Measurements from ENCODE around the gene SYCP2L.
"Not testable (repeated sequence)": the region's sequence is repeated elsewhere in the genome, so short reads cannot be mapped to it uniquely, and the experiment has no call there.

SYCP2L gene

DNA sequence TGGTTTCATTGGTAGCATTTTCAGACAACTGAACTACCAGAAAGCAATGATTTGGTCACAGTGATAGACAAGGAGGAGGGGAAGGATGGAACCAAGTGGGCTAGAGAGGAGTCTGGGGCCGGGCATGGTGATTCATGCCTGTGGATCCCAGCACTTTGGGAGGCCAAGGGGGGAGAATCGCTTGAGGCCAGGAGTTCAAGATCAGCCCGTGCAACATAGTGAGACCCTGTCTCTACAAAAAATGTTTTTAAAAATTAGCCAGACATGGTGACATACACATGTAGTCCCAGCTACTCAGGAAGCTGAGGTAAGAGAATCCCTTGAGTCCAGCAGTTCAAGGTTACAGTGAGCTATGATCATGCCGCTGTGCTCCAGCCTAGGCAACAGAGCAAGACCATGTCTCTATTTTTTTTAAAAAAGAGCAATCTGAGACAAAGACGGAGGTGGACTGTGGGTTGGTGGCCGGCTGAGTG lies 70.6 kb downstream of the SYCP2L start:
- DNase-seq (ENCODE audit: low spot score) = no peak

DNA sequence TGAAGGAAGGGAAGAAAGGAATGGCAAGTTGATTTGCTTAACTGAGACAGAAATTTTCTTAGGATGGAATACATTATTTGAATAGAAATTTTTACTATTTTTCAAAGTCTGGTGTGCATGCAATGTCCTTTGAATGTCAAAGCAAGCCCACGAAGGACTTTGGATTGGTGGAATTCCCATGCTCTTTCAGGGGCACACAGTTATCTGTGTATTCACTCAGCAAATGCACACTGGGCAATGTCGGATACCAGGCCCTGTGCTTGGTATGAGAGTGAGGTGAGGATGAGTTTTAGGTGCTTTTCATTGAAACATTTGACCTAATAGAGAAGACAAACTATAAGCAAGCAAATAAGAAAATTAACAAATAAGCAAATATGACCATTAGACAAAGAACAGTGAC lies 73.3 kb downstream of the SYCP2L start:
- no peak for DNase-seq (ENCODE audit: low spot score)

DNA sequence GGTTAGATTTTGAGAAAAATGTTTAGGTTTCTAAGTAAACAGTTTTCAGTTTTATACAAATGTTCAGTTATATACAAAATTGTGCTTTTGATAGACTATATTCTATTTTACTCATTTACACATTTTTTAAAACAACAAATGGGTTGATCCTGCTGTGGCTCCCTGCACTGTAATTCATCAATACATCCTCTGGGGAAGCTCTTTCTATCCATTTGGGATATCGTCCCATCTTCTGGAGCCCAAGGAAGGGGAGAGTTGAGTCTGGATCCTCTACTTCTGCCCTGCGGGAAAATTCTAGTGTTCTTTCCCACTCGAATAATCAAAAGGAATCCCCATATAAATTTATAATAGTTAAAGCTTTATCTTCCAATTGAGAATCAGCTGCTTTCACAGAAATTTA lies 75.0 kb downstream of the SYCP2L start:
- no peak for DNase-seq (ENCODE audit: low spot score)

DNA sequence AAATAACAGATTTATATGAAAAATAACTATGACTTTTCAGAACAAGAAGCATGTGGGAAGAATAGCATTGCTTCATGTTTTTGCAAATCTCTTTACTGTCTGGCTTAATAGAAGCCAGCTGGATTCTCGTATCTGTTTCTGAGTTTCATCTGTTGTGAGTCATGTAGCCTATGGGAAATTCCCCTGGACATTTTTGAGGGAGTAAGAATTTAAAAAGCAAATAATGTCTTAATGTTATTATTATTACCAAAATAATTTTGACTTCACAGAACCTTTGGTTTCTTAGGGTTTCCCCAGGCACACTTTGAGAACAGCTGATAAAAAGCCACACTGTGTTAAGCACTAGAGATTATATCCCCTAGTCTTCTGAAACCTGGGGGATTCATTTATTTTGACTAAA lies 75.8 kb downstream of the SYCP2L start:
- no peak for DNase-seq (ENCODE audit: low spot score)

DNA sequence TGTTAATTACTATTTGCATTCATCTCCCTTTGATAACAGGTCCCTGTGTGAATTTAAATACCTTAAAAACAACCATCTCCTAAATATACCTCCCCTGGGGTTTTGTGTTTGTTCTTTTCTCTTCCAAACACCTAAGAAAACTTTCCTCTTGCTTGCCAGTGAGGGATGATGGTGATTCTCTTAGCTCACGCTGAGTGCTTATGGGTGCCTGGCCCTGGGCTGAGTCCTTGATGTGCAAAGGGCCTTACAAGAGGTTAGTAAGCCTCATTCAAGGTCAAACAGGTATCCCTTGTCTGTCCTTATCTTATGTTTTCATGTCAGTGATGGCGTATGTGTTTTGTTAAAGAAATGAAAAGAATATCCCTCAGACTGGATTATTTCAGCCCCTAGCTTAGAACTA lies 76.3 kb downstream of the SYCP2L start:
- no peak for DNase-seq (ENCODE audit: low spot score)

DNA sequence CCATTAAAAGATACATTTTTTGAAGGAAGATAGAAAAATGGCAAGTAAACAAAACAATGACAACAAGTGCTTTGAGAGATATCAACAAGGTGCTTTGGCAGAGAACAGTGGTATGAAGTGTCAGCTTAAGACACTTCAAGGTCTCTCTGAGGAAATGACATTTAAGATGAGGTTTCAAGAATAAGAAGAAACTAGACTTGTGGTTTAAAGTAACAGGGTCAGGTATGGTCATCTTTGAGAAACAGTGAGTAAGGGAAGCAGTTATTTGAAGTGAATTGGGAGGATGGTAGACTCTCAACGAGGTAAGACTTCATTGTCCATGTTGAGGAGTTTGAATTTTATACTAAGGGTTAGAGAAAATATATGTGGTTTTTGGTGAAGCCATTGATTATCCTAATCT lies 77.8 kb downstream of the SYCP2L start:
- DNase-seq (ENCODE audit: low spot score) = no peak

DNA sequence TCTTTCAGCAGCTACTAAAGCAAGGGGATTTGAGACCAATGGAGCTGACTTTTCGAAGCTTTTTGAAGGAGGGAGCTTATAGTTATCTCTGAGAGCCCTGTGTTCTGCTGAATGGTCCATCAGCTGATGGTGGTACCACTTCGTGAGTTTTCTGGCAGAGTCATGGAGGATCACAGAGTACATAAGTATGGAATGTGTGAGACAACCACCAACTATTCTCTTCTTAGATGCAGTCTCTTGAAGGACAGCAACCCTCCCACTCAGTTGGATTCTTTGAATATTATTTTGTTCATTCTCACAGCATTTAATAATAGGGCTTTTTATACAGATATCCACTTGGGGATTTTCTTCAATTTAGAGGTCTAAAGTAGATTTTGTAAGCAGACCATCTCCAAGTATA lies 81.9 kb downstream of the SYCP2L start:
- DNase-seq (ENCODE audit: low spot score) = no peak

DNA sequence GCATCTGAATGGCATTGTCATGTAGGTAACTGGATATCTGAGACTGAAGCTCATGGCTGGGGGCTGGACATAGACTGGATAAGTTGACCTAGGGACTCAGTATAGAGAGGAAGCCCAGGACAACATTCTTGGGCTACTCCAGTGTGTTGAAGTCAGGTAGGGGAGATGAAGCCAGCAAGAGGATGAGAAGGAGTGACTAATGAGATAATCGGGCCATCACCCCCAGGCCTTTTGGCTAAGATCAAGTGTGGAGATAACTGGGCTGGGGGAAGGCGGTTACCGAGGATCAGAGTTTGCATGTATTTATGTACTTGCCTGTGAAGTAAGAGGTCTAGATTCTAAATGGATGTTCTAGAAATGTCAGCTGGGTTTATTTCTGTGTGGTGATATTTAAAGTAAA lies 83.9 kb downstream of the SYCP2L start:
- no peak for DNase-seq (ENCODE audit: low spot score)

DNA sequence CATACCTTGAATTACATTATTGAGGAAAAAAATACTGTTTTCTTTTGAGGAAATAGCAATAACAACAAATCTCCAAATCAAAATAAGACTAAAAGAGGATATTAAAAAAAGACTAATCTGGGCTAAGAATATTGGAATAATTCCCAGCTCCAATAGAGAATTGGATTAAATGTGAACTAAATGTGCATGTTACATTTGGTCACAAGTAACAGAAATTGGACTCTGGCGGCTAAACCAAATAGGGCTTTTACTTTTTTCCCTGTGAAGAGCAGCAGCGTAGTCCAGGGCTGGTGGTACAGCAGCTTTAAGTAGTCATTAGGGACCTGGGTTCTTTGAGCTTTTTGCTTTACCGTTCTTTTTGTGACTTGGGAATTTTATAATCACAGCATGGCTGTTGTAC lies 85.3 kb downstream of the SYCP2L start:
- DNase-seq (ENCODE audit: low spot score) = no peak

DNA sequence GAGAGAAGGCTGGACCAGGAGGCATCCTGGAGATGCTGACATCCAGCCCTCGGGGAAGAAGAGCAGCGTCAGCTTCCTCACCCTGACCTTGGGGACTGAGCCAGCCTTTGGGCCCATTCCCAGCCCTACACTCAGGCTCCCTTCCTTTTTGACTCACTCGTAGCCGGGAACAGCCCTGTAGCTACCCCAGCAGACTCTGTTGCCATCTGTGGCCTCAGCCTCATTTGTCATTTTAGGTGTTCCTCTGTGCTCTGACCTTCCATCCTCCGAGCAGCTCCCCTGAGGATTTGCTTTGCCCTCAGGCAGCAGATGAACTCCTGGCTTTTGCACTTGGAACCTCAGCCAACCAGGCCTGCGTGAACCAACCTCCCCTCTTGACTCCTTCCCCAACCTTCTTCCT lies 89.7 kb downstream of the SYCP2L start:
- no peak for DNase-seq (ENCODE audit: low spot score)

DNA sequence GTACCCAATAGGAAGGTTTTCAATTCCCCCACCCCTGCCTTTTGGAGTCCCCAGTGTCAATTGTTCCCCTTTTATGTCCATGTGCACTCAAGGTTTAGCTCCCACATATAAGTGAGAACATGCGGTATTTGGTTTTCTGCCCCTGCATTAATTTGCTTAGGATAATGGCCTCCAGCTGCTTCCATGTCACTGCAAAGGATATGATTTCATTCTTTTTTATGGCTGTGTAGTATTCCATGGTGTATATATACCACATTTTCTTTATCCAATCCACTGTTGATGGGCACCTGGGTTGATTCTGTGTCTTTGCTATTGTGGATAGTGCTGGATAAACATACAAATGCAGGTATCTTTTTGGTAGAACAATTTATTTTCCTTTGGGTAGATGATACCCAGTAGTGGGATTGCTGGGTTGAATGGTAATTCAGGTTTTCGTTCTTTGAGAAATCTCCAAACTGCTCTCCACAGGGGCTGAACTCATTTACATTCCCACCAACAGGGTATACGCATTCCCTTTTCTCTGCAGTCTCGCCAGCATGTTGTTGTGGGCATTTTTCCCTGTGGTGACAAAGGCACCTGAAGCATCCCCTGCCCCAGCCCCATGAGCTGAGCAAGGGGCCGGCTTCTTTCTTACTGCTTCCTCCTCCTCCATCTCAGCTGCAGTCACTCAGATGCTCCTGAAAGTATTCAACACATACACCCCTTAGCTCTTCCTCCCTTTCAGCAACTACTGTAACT lies 90.5 kb downstream of the SYCP2L start:
- no peak for DNase-seq (ENCODE audit: low spot score)

DNA sequence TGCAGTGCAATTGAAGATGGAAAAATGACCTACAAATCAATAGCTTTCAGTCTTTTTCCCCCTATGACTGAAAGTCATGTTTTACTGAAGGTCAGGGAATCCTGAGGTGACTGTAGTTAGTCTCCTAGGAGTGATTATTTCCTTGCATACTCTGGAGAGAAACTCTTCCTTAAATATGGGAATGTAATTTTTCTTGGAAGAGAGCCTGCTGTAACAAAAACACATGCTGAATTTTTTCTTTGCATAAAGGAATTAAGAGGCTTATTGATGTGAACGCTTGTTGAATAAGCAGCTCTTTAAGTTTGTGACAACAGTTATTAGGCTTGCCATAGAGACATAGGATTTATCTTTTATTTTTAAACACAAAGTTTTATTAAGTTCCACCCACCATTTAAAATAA lies 92.8 kb downstream of the SYCP2L start:
- no peak for DNase-seq (ENCODE audit: low spot score)

DNA sequence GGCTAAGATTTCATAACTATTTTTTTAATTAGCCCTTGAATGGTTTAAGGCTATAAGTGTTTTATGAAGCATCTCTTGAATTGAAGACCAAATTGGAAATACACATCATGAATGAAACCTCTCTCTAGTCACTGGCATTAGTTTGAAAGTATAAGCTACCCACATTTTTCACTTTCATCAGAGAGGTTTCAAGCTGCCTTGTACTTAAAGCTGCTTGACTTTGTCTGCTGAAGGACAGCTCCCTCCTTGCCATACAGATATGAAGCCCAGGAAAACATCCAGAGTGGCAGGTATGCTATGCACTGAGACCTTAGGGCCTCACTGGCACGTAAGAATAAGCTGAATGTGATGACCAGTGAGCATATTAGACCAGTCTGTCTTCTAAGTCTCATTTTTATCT lies 94.6 kb downstream of the SYCP2L start:
- DNase-seq (ENCODE audit: low spot score) = no peak

DNA sequence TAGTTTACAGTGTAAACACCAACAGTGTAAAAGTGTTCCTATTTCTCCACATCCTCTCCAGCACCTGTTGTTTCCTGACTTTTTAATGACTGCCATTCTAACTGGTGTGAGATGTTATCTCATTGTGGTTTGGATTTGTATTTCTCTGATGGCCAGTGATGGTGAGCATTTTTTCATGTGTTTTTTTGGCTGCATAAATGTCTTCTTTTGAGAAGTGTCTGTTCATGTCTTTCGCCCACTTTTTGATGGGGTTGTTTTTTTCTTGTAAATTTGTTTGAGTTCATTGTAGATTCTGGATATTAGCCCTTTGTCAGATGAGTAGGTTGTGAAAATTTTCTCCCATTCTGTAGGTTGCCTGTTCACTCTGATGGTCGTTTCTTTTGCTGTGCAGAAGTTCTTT lies 98.1 kb downstream of the SYCP2L start:
- DNase-seq (ENCODE audit: low spot score) = not testable (repeated sequence)

DNA sequence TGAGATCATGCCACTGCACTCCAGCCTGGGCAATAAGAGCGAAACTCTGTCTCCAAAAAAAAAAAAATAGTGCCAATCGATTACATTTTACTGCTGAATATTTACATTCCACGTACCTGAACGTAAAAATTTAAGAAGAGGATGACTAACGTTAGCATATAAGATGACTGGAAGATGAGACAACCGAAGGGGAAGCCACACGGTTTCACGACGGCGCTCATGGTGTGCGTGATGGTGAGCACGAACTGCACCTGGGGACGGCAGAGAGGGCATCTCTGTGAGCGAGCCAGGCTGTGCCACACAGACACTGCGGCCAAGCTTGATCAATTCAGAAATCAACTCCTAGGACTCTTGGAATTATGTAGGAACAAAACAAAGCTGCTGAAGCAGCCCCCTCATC lies 102.7 kb downstream of the SYCP2L start:
- DNase-seq (ENCODE audit: low spot score) = no peak

DNA sequence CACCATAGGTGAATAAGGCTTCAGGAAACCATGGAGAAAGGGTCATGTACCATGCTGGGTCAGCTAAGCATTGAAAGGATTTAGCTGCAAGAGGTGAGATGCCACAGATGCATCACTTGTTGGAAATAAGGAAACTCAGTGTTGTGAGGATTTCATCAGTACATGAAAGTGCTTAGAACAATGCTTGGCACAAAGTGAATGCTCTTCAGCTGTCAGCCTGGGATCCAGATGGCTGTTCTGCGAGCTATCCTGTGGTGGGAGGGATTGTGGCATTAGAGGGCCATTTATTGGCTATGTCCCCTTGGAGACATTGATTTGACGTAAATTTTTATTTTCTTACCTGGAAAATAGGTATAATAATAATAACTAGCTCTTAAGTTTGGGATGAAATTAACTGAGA lies 104.3 kb downstream of the SYCP2L start:
- DNase-seq (ENCODE audit: low spot score) = no peak

DNA sequence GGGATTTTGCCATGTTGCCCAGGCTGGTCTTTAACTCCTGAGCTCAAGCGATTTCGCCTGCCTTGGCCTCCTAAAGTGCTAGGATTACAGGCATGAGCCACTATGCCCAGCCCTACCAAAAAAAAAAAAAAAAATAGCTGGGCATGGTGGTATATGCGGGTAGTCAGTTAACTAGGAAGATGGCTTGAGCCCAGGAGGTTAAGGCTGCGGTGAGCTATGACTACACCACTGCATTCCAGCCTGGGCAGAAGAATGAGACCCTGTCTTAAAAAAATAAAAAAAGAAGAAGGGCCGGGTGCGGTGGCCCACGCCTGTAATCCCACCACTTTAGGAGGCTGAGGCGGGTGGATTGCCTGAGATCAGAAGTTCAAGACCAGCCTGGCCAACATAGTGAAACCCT lies 107.0 kb downstream of the SYCP2L start:
- no peak for DNase-seq (ENCODE audit: low spot score)

DNA sequence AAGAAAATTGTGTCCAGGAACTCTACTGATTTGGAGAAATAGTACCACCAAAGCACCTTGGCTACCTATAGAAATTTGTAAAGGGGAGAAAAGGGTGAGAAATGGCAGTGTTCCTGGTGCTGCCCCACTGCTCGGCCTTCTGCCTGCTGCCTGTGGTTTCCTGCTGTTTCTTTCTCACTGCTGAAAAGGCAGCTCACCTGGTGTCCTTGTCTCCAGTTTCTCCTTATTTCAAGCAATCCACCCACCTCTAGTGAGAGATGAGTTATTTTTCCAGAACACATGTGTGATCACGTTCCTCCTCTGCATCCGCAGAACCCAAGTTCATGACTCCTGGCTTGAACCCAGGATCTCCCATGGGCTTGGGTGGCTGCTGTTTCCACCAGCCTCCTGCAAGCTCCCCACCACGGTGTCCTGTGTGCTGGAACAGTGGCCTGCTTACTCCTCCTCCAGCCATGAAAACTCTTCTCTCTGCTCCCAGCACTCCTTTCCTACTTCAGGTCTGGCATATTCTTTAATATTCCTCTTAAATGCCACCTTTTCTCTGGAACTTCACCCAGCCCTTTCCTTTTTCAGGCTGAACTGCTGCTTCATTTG lies 108.4 kb downstream of the SYCP2L start:
- DNase-seq (ENCODE audit: low spot score) = no peak

DNA sequence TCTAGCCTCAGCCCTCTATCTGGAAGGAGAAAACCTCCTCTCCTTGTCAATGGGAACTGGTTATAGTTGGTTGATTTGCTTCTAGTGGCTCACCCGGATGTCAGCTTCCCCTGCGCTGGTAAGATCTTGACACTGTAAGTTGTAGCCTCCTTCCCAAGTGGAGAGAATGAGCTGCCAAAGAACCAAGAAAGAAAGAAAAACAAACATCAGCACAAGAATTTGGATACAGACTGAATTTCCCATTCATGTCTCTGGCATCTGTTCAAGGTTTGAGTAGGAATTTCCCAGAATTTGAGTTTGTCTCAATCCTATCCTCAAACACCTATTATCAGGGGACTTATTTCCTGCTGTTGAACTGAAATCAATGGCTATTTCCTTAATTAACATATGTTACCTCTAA lies 113.1 kb downstream of the SYCP2L start:
- no peak for DNase-seq (ENCODE audit: low spot score)

DNA sequence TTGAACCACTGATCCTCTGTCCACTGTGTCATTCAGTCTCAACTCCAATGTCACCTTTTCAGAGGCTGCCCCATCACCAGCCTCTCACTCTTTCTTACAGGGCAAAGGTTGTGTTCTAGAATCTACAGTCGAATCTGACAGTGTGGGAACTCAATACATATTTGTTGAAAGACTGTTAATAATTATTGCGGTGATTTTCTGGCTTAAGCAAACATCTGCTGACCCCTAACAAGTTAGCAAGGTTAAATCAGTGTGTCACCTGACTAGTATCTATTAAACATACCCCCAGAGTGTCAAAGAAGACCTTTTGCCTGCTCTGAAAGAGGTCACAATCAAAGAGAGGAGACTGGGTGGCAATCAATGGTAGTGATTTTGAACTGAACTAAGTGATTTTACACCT lies 115.3 kb downstream of the SYCP2L start:
- no peak for DNase-seq (ENCODE audit: low spot score)

DNA sequence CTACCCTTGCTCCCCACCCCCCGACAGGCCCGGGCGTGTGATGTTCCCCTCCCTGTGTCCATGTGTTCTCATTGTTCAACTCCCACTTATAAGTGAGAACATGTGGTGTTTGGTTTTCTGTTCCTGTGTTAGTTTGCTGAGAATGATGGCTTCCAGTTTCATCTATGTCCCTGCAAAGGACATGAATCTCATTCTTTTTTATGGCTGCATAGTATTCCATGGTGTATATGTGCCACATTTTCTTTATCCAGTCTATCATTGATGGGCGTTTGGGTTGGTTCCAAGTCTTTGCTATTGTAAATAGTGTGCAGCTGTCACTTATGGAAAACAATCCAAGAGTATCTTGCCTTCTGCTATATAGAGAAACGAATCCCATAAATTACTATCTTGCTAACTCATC lies 116.4 kb downstream of the SYCP2L start:
- not testable (repeated sequence) for DNase-seq (ENCODE audit: low spot score)

DNA sequence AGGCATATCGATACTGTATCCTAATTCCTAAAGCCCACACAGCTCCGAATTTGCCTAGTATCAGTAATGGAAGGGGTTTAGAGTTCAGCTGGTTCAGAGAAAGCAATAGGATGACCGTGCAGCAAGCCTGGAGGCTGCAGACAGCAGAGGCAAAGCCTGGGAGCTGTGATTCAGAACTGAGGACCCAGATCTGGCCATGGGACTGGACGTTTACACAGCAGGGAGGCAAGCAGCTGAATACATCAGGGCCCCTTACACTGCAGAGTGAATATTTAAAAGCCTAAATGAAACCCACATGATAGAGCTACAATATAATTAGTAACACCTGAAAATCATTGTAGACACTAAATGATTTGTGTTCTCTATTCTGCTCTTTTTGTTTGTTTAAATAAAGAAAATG lies 119.2 kb downstream of the SYCP2L start:
- DNase-seq (ENCODE audit: low spot score) = no peak

DNA sequence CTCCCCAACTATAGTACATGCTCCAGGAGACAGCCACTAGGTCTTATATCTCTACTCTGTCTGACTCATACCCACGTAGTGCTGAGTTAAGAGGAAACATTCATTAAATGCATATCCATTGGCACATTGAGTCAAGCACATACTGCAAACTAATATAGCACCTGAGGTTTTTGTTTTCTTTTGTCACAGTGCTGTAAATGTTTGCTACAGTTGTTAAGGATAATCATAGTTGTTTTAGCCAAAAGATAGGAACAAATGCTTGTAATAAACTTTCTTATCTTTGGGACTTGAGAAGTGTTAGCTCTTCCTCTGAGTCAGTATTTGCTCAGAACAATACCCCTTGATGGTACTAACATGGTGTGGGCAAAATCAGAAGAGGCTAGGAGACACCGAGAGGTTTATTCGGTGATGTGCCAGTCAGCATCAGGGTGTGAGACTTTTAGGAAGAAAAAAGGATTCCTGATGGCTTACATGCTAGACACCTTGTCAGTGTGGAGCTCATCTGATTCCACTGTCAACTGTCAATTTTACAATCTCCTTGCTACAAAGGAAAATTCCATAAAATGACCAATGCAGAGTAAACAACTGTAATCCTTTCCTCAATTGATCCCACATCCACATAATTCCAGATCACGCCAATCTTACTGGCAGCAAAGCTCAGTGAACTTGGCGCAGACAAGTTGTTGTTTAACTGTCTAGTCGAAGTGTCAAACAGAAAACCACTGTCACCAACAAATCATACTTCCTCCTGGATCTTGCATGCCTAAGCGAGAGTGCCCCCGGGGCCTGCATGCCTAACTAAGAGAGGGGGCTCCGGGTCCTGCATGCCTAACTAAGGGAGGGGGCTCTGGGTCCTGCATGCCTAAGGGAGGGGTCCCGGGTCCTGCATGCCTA lies 121.1 kb downstream of the SYCP2L start:
- DNase-seq (ENCODE audit: low spot score) = no peak
